HCT116 (cell line): Measurements from ENCODE around the gene KCTD15. TPM values are rescaled to one million over a fixed set of nuclear protein-coding genes. Genes with fewer than 3 reads are reported as not detected.

Experiments used
- ATAC-seq: fragments of 200-7000 bp; cut with Tn5 transposase; 2 replicates; pipeline ENCODE4 v1.9.1; 2020; ENCODE audit warnings: mild to moderate bottlenecking, moderate library complexity
- BruUV-seq: library from RNA; stranded (reverse); fragments of 400-500 nt; replicated peaks from 2 replicates; lab custom pipeline; 2021; lab: Mats Ljungman, UMichigan
- CTCF ChIA-PET: fragments of 300-600 bp; sonication (Branson Sonifier 250); formaldehyde crosslinking; loops from one replicate; lab custom pipeline; 2021; ENCODE audit warnings: antibody characterized with exemption; lab: Charles Lee
- POLR2A ChIA-PET: fragments of 300-600, 350-600 bp; sonication (Branson Sonifier 250); formaldehyde crosslinking; loops from one replicate; lab custom pipeline; 2021; ENCODE audit warnings: antibody characterized with exemption; lab: Charles Lee
- RAD21 ChIA-PET, 2 experiments: fragments of 300-600 bp; sonication (Branson Sonifier 250); formaldehyde crosslinking; loops; one replicate each; lab custom pipeline; 2023; ENCODE audit warnings: low total read pairs in 2 of 2; ENCODE audit not compliant: uncharacterized antibody in 2 of 2, unreplicated experiment in 2 of 2, low non-redundant PET in 1 of 2; lab: Charles Lee
- DNase-seq: peaks from one replicate; pipeline ENCODE4 v3.0.0-alpha.2; 2010; ENCODE audit warnings: low read depth, low spot score
- H2AFZ ChIP-seq: fragments of 200-600 bp; shearing (Covaris generic), sonication (generic); 2 replicates; pipeline ENCODE4 v1.6.1; 2017; ENCODE audit warnings: low read depth, mixed run types, mixed read lengths, antibody characterized with exemption, low read length; ENCODE audit not compliant: poor library complexity, severe bottlenecking
- H3K27ac ChIP-seq: 2 replicates; pipeline ENCODE4 v1.5.1; 2012; ENCODE audit warnings: low read depth, low read length
- H3K27me3 ChIP-seq: fragments of 200-600 bp; sonication (generic); 2 replicates; pipeline ENCODE4 v1.6.1; 2016; ENCODE audit warnings: mixed run types, low read length, mixed read lengths; ENCODE audit not compliant: insufficient read depth
- H3K36me3 ChIP-seq, 2 experiments: fragments of 200-500 bp in 1 of 2; fragments of 200-600 bp in 1 of 2; sonication (Bioruptor generic) in 1 of 2; sonication (generic) in 1 of 2; 2 replicates each; pipeline versions ENCODE4 v1.5.1 to v1.6.1; 2014 to 2016; ENCODE audit warnings: low read length in 2 of 2, inconsistent platforms in 1 of 2, mixed read lengths in 1 of 2, mixed run types in 1 of 2; ENCODE audit not compliant: insufficient read depth in 2 of 2, control insufficient read depth in 1 of 2
- H3K4me1 ChIP-seq, 2 experiments: fragments of 200-600 bp in 1 of 2; sonication (generic) in 1 of 2; 2 replicates each; pipeline versions ENCODE4 v1.5.1 to v1.6.1; 2012 to 2017; ENCODE audit warnings: low read length in 2 of 2, inconsistent platforms in 1 of 2, mild to moderate bottlenecking in 1 of 2, mixed read lengths in 1 of 2, mixed run types in 1 of 2, moderate library complexity in 1 of 2; ENCODE audit not compliant: insufficient read depth in 2 of 2, control insufficient read depth in 1 of 2
- H3K4me2 ChIP-seq: fragments of 200-600 bp; sonication (generic); 2 replicates; pipeline ENCODE4 v1.6.1; 2017; ENCODE audit warnings: mixed run types, low read length, mixed read lengths
- H3K4me3 ChIP-seq, 2 experiments: fragments of 200-600 bp in 1 of 2; sonication (generic) in 1 of 2; replicated peaks in 1 of 2; 2 replicates each; pipeline ENCODE4 v1.5.1; 2011 to 2016; ENCODE audit warnings: low read length in 2 of 2, control low read depth in 1 of 2, low read depth in 1 of 2, mild to moderate bottlenecking in 1 of 2, mixed read lengths in 1 of 2, mixed run types in 1 of 2
- H3K79me2 ChIP-seq: fragments of 200-600 bp; sonication (generic); 2 replicates; pipeline ENCODE4 v1.6.1; 2017; ENCODE audit warnings: mild to moderate bottlenecking, mixed run types, low read length, moderate library complexity, mixed read lengths; ENCODE audit not compliant: insufficient read depth
- H3K9ac ChIP-seq: fragments of 200-600 bp; sonication (generic); 2 replicates; pipeline ENCODE4 v1.6.1; 2016; ENCODE audit warnings: low read length, mixed read lengths
- H3K9me2 ChIP-seq: fragments of 200-600 bp; sonication (generic), shearing (Covaris generic); 2 replicates; pipeline ENCODE4 v1.6.1; 2017; ENCODE audit warnings: mixed run types, mild to moderate bottlenecking, moderate library complexity; ENCODE audit not compliant: insufficient read depth
- H3K9me3 ChIP-seq, 2 experiments: fragments of 200-500 bp in 1 of 2; fragments of 200-600 bp in 1 of 2; sonication (Bioruptor generic) in 1 of 2; sonication (generic) in 1 of 2; 2 replicates each; pipeline ENCODE4 v1.6.1; 2014 to 2017; ENCODE audit warnings: low read length in 2 of 2, mixed read lengths in 2 of 2, inconsistent platforms in 1 of 2, low read depth in 1 of 2, mild to moderate bottlenecking in 1 of 2, mixed run types in 1 of 2, moderate library complexity in 1 of 2; ENCODE audit not compliant: control insufficient read depth in 1 of 2, insufficient read depth in 1 of 2
- H4K20me1 ChIP-seq: fragments of 200-600 bp; sonication (generic), shearing (Covaris generic); 2 replicates; pipeline ENCODE4 v1.6.1; 2017; ENCODE audit warnings: mixed run types, mild to moderate bottlenecking, moderate library complexity; ENCODE audit not compliant: insufficient read depth
- CBX3 ChIP-seq: IDR thresholded peaks from 2 replicates; pipeline ENCODE4 v1.6.1; 2012; ENCODE audit warnings: low read depth
- CEBPB ChIP-seq: IDR thresholded peaks from 2 replicates; pipeline ENCODE4 v1.6.1; 2012; ENCODE audit warnings: low read depth
- CTCF ChIP-seq, 3 experiments: fragments of 200-600 bp in 1 of 3; sonication (generic) in 1 of 3; IDR thresholded peaks in 2 of 3; conservative IDR thresholded peaks in 1 of 3; 2 replicates each; pipeline ENCODE4 v1.5.1; 2012 to 2017; ENCODE audit warnings: low read depth in 2 of 3, low read length in 2 of 3, antibody characterized with exemption in 1 of 3, borderline replicate concordance in 1 of 3, control low read depth in 1 of 3, mild to moderate bottlenecking in 1 of 3, mixed read lengths in 1 of 3, mixed run types in 1 of 3, moderate library complexity in 1 of 3; ENCODE audit not compliant: insufficient read depth in 1 of 3
- ELF1 ChIP-seq: IDR thresholded peaks from 2 replicates; pipeline ENCODE4 v1.6.1; 2012; ENCODE audit warnings: low read depth, borderline replicate concordance
- EZH2 ChIP-seq: fragments of 200-600 bp; sonication (generic); IDR thresholded peaks from 2 replicates; pipeline ENCODE4 v1.6.1; 2017; ENCODE audit warnings: antibody characterized with exemption, mixed run types
- MAX ChIP-seq: IDR thresholded peaks from 2 replicates; pipeline ENCODE4 v1.6.1; 2012
- SIN3A ChIP-seq: IDR thresholded peaks from 2 replicates; pipeline ENCODE4 v1.6.1; 2012; ENCODE audit warnings: low read depth
- YY1 ChIP-seq: IDR thresholded peaks from 2 replicates; pipeline ENCODE4 v1.6.1; 2011; ENCODE audit warnings: low read length, low read depth, moderate library complexity, mild to moderate bottlenecking; ENCODE audit not compliant: insufficient replicate concordance; ENCODE audit errors: extremely low read depth
- ZBTB33 ChIP-seq: IDR thresholded peaks from 2 replicates; pipeline ENCODE4 v1.6.1; 2011; ENCODE audit warnings: mild to moderate bottlenecking, low read length, moderate library complexity; ENCODE audit not compliant: insufficient replicate concordance; ENCODE audit errors: extremely low read depth
- intact Hi-C: fragments of 100-400 bp; cut with micrococcal nuclease; formaldehyde crosslinking; loops from 2 replicates; pipeline ENCODE4 v1.10.0; 2022
- total RNA-seq: library from RNA; stranded (reverse); gene quantifications from one replicate; pipeline ENCODE4 v1.2.1, GENCODE V29; 2021; ENCODE audit not compliant: unreplicated experiment

KCTD15 gene
- total RNA-seq, 1 experiment from 2014 or later, result 29.2 TPM

GRCh38 chr19:33860312-33861090 lies 63.8 kb downstream of the KCTD15 start (continued):
- TF ChIP-seq CTCF (IDR thresholded peaks at IDR 0.05 in 2 of 3, conservative IDR thresholded peaks at IDR 0.05 in 1 of 3; ENCODE audit: borderline replicate concordance in 1 of 3, insufficient read depth in 1 of 3, low read depth in 2 of 3, low read length in 2 of 3), result no peak
- no peak for TF ChIP-seq EZH2
- TF ChIP-seq CEBPB, result no peak
- TF ChIP-seq MAX, result no peak
- no peak for TF ChIP-seq ELF1
- no peak for TF ChIP-seq CBX3
- no peak for TF ChIP-seq YY1
- TF ChIP-seq ZBTB33, result no peak

GRCh38 chr19:33861950-33862349 lies 65.3 kb downstream of the KCTD15 start:
- H3K9me3 ChIP-seq, result no peaks in the 10 kb centered on the region
- TF ChIP-seq CEBPB, result no peak
- TF ChIP-seq SIN3A, result no peak
- TF ChIP-seq, all 23 proteins: peak for 0
- Histone ChIP-seq H4K20me1 (no peaks in the 10 kb centered on the region), H3K4me1 (no peaks in the 10 kb centered on the region), H3K9ac (no peak overlapping the region), H2AFZ (no peak overlapping the region), H3K79me2 (no peaks in the 10 kb centered on the region), H3K27me3 (peaks cover 7% of the 10 kb centered on the region; the same call in 1 of the 2 replicates), H3K27ac (no peak overlapping the region), H3K9me2 (no peaks in the 10 kb centered on the region), H3K36me3 (no peaks in the 10 kb centered on the region), H3K4me3 (no peak overlapping the region), H3K4me2 (no peak overlapping the region)
- ChIA-PET POLR2A (no interaction called here), RAD21 (no interaction called here), CTCF (no interaction called here)
- intact Hi-C loops, result no loop called here
- no peak for ATAC-seq
- no TSS peak for BruUV-seq
- no peak for DNase-seq
